ENCODE measurements around the gene ANGPTL8.

DNA sequence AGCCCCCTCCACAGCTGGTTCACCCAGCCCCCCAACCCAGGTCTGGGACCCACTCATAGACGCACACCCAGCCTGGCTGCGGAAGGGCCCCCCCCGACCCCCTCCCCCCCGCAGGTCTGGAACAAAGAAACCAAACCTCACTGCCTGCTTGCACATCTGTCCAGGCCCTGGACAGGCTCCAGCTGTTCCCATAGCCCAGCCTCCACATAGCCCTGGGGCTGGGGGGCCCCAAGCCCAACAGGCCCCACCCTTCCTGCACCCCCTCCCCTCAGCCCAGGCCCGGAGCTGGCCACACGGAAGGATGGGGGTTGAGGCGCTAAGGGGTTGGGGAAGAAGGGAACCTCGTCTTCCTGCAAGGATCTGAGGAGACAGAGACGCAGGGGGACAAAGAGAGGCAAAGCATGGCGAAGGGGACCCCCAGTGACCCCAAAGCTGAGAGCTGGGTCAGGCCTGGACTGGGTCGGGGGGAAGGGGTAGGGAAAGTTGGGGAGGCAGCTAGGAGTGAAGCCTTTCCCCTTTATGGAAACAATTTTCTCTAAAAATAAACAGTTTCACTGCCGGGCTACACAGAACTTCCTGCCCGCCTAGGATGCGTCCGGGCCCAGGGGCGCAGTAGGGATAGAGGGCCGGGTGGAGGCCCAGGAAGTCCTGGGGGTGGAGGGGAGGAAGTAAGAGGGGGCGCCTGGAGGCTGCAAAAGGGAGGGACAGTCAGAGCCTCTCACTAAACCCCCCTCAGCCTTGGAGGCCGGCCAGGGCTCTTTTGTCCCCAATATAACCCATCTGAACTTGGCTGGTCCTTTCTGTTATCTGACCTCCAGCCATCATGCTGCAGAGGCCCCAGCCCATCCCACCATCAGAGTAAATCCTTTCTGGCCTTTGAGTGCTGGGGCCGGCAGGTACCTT is 44.5 kb upstream of the ANGPTL8 start:
- TF ChIP-seq, protein P1, sequence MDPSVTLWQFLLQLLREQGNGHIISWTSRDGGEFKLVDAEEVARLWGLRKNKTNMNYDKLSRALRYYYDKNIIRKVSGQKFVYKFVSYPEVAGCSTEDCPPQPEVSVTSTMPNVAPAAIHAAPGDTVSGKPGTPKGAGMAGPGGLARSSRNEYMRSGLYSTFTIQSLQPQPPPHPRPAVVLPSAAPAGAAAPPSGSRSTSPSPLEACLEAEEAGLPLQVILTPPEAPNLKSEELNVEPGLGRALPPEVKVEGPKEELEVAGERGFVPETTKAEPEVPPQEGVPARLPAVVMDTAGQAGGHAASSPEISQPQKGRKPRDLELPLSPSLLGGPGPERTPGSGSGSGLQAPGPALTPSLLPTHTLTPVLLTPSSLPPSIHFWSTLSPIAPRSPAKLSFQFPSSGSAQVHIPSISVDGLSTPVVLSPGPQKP (IDR thresholded peaks at IDR 0.05; ENCODE audit: low read depth, low read length), result no peak
- TF ChIP-seq MTA2 (IDR thresholded peaks at IDR 0.05; ENCODE audit: low read depth) (no peak), ESRRA (IDR thresholded peaks at IDR 0.05; ENCODE audit: low read length) (no peak), KAT2A (conservative IDR thresholded peaks at IDR 0.05; ENCODE audit: control insufficient read depth, low read depth, low read length) (no peak), POLR2A (IDR thresholded peaks at IDR 0.05; ENCODE audit: low read depth, low read length) (no peak)
- TF ChIP-seq, protein P2, sequence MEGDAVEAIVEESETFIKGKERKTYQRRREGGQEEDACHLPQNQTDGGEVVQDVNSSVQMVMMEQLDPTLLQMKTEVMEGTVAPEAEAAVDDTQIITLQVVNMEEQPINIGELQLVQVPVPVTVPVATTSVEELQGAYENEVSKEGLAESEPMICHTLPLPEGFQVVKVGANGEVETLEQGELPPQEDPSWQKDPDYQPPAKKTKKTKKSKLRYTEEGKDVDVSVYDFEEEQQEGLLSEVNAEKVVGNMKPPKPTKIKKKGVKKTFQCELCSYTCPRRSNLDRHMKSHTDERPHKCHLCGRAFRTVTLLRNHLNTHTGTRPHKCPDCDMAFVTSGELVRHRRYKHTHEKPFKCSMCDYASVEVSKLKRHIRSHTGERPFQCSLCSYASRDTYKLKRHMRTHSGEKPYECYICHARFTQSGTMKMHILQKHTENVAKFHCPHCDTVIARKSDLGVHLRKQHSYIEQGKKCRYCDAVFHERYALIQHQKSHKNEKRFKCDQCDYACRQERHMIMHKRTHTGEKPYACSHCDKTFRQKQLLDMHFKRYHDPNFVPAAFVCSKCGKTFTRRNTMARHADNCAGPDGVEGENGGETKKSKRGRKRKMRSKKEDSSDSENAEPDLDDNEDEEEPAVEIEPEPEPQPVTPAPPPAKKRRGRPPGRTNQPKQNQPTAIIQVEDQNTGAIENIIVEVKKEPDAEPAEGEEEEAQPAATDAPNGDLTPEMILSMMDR (IDR thresholded peaks at IDR 0.05 in 2 of 3, conservative IDR thresholded peaks at IDR 0.05 in 1 of 3; ENCODE audit: control insufficient read depth in 2 of 3, extremely low read depth in 1 of 3, insufficient read depth in 1 of 3, low read depth in 3 of 3, low read length in 3 of 3), result no peak

All from GM12878 (cell line).